IMR-90 (cell line): ENCODE measurements around the gene GAGE2A. TPM values are rescaled to one million over a fixed set of nuclear protein-coding genes. Genes with fewer than 3 reads are reported as not detected.
"Not testable (repeated sequence)": the region's sequence is repeated elsewhere in the genome, so short reads cannot be mapped to it uniquely, and the experiment has no call there.

ENCODE experiments used
- ATAC-seq: fragments of 200-7000 bp; cut with Tn5 transposase; 2 replicates; pipeline ENCODE4 v1.9.1; 2020; ENCODE audit warnings: low read depth, mild to moderate bottlenecking, moderate library complexity
- BruUV-seq: library from RNA; stranded (reverse); fragments of 400-500 nt; replicated peaks from 2 replicates; lab custom pipeline; 2021; lab: Mats Ljungman, UMichigan
- CTCF ChIA-PET: fragments of 300-600 bp; formaldehyde crosslinking; extraction: SDS; loops from one replicate; lab custom pipeline; 2021; ENCODE audit warnings: antibody characterized with exemption; lab: Yijun Ruan, JAX
- POLR2A ChIA-PET: fragments of 300-600 bp; sonication (Branson Sonifier 250); formaldehyde crosslinking; loops from one replicate; lab custom pipeline; 2022; ENCODE audit warnings: antibody characterized with exemption; ENCODE audit not compliant: unreplicated experiment; lab: Charles Lee
- DNase-seq: peaks from one replicate; pipeline ENCODE4 v3.0.0; 2013
- H2AFZ ChIP-seq: replicated peaks from 2 replicates; pipeline ENCODE3; 2013; ENCODE audit warnings: low read length, mild to moderate bottlenecking; ENCODE audit not compliant: poor library complexity
- H2AK5ac ChIP-seq: 2 replicates; pipeline ENCODE4 v1.6.1; 2013; ENCODE audit warnings: low read depth, low read length, inconsistent platforms
- H2AK9ac ChIP-seq: replicated peaks from 2 replicates; pipeline ENCODE3; 2013; ENCODE audit warnings: mild to moderate bottlenecking, low read depth, low read length, moderate library complexity; ENCODE audit not compliant: poor library complexity
- H2BK120ac ChIP-seq: 2 replicates; pipeline ENCODE4 v1.6.1; 2013; ENCODE audit warnings: low read depth, low read length, inconsistent platforms
- H2BK15ac ChIP-seq: 3 replicates; pipeline ENCODE4 v1.6.1; 2013; ENCODE audit warnings: low read depth, low read length, inconsistent platforms
- H2BK20ac ChIP-seq: 2 replicates; pipeline ENCODE4 v1.6.1; 2013; ENCODE audit warnings: low read depth, mild to moderate bottlenecking, inconsistent platforms, low read length, moderate library complexity
- H2BK5ac ChIP-seq: 2 replicates; pipeline ENCODE4 v1.6.1; 2013; ENCODE audit warnings: mild to moderate bottlenecking, low read depth, low read length, inconsistent platforms; ENCODE audit not compliant: poor library complexity, severe bottlenecking
- H3K14ac ChIP-seq: replicated peaks from 2 replicates; pipeline ENCODE4 v1.6.1; 2013; ENCODE audit warnings: low read depth, low read length, inconsistent platforms
- H3K18ac ChIP-seq: 2 replicates; pipeline ENCODE4 v1.6.1; 2013; ENCODE audit warnings: low read depth, low read length, control low read depth
- H3K23ac ChIP-seq: 2 replicates; pipeline ENCODE4 v1.6.1; 2013; ENCODE audit warnings: low read depth, low read length, inconsistent platforms
- H3K27ac ChIP-seq: 2 replicates; pipeline ENCODE4 v1.5.1; 2013; ENCODE audit warnings: mild to moderate bottlenecking, control low read depth, low read length; ENCODE audit not compliant: insufficient read depth
- H3K27me3 ChIP-seq: 2 replicates; pipeline ENCODE4 v1.6.1; 2013; ENCODE audit warnings: low read length; ENCODE audit not compliant: control insufficient read depth, insufficient read depth
- H3K36me3 ChIP-seq: 2 replicates; pipeline ENCODE4 v1.6.1; 2013; ENCODE audit warnings: low read length, mixed read lengths; ENCODE audit not compliant: control insufficient read depth, insufficient read depth
- H3K4ac ChIP-seq: 2 replicates; pipeline ENCODE4 v1.6.1; 2013; ENCODE audit warnings: low read depth, low read length, inconsistent platforms
- H3K4me1 ChIP-seq: 2 replicates; pipeline ENCODE4 v1.6.1; 2013; ENCODE audit warnings: low read length, mixed read lengths; ENCODE audit not compliant: control insufficient read depth, insufficient read depth
- H3K4me2 ChIP-seq: 2 replicates; pipeline ENCODE4 v1.6.1; 2013; ENCODE audit warnings: low read depth, mild to moderate bottlenecking, control low read depth, low read length, moderate library complexity
- H3K4me3 ChIP-seq: 2 replicates; pipeline ENCODE4 v1.5.1; 2013; ENCODE audit warnings: low read depth, mild to moderate bottlenecking, control low read depth, low read length, moderate library complexity; ENCODE audit not compliant: insufficient read depth
- H3K56ac ChIP-seq: 2 replicates; pipeline ENCODE4 v1.6.1; 2013; ENCODE audit warnings: low read length, inconsistent platforms; ENCODE audit not compliant: insufficient read depth; ENCODE audit errors: extremely low read depth
- H3K79me1 ChIP-seq, 2 experiments: 2 replicates each; pipeline ENCODE4 v1.6.1; 2013; ENCODE audit warnings: low read length in 2 of 2, inconsistent platforms in 1 of 2, low read depth in 1 of 2
- H3K9ac ChIP-seq: 2 replicates; pipeline ENCODE4 v1.6.1; 2013; ENCODE audit warnings: low read depth, low read length, control low read depth
- H3K9me1 ChIP-seq: 2 replicates; pipeline ENCODE4 v1.6.1; 2013; ENCODE audit warnings: low read length, inconsistent platforms; ENCODE audit not compliant: insufficient read depth
- H3K9me3 ChIP-seq: 2 replicates; pipeline ENCODE4 v1.6.1; 2013; ENCODE audit warnings: low read length; ENCODE audit not compliant: control insufficient read depth, insufficient read depth
- H4K20me1 ChIP-seq: 2 replicates; pipeline ENCODE4 v1.6.1; 2013; ENCODE audit warnings: low read length, inconsistent platforms; ENCODE audit not compliant: insufficient read depth
- H4K5ac ChIP-seq: 2 replicates; pipeline ENCODE4 v1.6.1; 2013; ENCODE audit warnings: mild to moderate bottlenecking, low read depth, low read length, control low read depth
- H4K8ac ChIP-seq, 2 experiments: 2 replicates each; pipeline ENCODE4 v1.6.1; 2013; ENCODE audit warnings: low read depth in 2 of 2, low read length in 2 of 2, control low read depth in 1 of 2, inconsistent platforms in 1 of 2
- H4K91ac ChIP-seq: 2 replicates; pipeline ENCODE4 v1.6.1; 2013; ENCODE audit warnings: low read depth, low read length, inconsistent platforms; ENCODE audit not compliant: insufficient read depth
- WGBS, 2 experiments: methylation state at CpG; one replicate each; pipeline versions ENCODE4 v1.1.5 to v1.1.7; 2013; ENCODE audit warnings: missing lambda C conversion rate in 2 of 2; ENCODE audit not compliant: insufficient read length in 1 of 2; ENCODE audit errors: extremely low coverage in 2 of 2; 5-methylcytosine and 5-hydroxymethylcytosine counted together
- dilution Hi-C: fragments of 300-500 bp; cut with HindIII; formaldehyde crosslinking; loops from one replicate; pipeline ENCODE4 v1.14.3; 2018; ENCODE audit warnings: low sequenced_read_pairs; ENCODE audit not compliant: unreplicated experiment
- in situ Hi-C: fragments of 300-500 bp; cut with MboI; formaldehyde crosslinking; loops from 3 replicates; pipeline ENCODE4 v1.14.3; 2019; ENCODE audit warnings: low sequenced_read_pairs, inconsistent platforms, mixed read lengths
- intact Hi-C: fragments of 100-400 bp; cut with micrococcal nuclease; formaldehyde crosslinking; loops from 2 replicates; pipeline ENCODE4 v1.10.0; 2022
- polyA plus RNA-seq, 3 experiments: library from polyadenylated mRNA; depleted of rRNA; stranded (reverse); fragments of >200 nt; gene quantifications; 2 replicates each; pipeline ENCODE4 v1.2.3, GENCODE V29; 2012; ENCODE audit warnings: low replicate concordance in 1 of 3
- total RNA-seq: library from RNA; depleted of rRNA; stranded (reverse); fragments of >200 nt; gene quantifications from 2 replicates; pipeline ENCODE4 v1.2.3, GENCODE V29; 2012

GAGE2A gene
- total and polyA plus RNA-seq, 2 of the 4 experiments (the other 2 are of a cell fraction) = not detected

- H3K27me3 ChIP-seq, H3K9me1 ChIP-seq, BruUV-seq, ATAC-seq, H3K4me3 ChIP-seq, H3K14ac ChIP-seq, H4K5ac ChIP-seq, H3K9ac ChIP-seq, H3K9me3 ChIP-seq, H3K36me3 ChIP-seq, H4K91ac ChIP-seq, H2AK5ac ChIP-seq, dilution Hi-C loops, H2BK15ac ChIP-seq, in situ Hi-C loops, DNase-seq, H3K18ac ChIP-seq, H3K4me2 ChIP-seq, H3K4ac ChIP-seq, POLR2A ChIA-PET, H3K27ac ChIP-seq, H2AFZ ChIP-seq, H2BK120ac ChIP-seq, H3K23ac ChIP-seq, H3K79me1 ChIP-seq, H2AK9ac ChIP-seq, H4K8ac ChIP-seq, H4K20me1 ChIP-seq, intact Hi-C loops, CTCF ChIA-PET, H2BK20ac ChIP-seq, H3K56ac ChIP-seq, H2BK5ac ChIP-seq, H3K4me1 ChIP-seq: not testable (repeated sequence)
- 75% methylated on average over 8 of the region's 37 CpGs; no CpG with 5 or more reads in 1 of the 2 experiments for WGBS, 2 experiments
These were observed 628 bp downstream of the GAGE2A start for GRCh38 chrX:49589769-49590478.

DNA sequence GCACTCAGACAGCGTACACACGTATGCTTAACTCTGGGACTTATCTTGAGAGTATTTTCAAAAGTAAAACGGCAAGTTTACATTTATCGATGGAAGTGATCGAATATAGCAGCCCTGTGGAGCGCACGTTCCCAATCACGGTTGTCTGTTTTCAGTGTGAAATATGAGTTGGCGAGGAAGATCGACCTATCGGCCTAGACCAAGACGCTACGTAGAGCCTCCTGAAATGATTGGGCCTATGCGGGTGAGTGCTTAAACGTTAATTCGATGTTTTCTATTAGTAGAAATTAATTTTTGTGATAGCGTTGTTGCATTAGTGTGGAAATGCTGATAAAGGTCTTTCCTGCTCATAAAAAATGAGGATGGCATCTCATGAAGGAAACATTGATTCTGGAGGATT, 1.2 kb downstream of the GAGE2A start:
- H3K23ac ChIP-seq, H4K20me1 ChIP-seq, H3K79me1 ChIP-seq, intact Hi-C loops, H3K14ac ChIP-seq, DNase-seq, H3K27ac ChIP-seq, H3K56ac ChIP-seq, H3K4me3 ChIP-seq, ATAC-seq, H3K4me2 ChIP-seq, CTCF ChIA-PET, H3K9me1 ChIP-seq, H3K4ac ChIP-seq, in situ Hi-C loops, H2BK15ac ChIP-seq, dilution Hi-C loops, POLR2A ChIA-PET, H3K9me3 ChIP-seq, H3K27me3 ChIP-seq, H3K18ac ChIP-seq, H2BK20ac ChIP-seq, H3K36me3 ChIP-seq, H2AFZ ChIP-seq, H3K4me1 ChIP-seq, H4K5ac ChIP-seq, H2BK120ac ChIP-seq, H4K91ac ChIP-seq, H2BK5ac ChIP-seq, H2AK9ac ChIP-seq, BruUV-seq, H4K8ac ChIP-seq, H2AK5ac ChIP-seq, H3K9ac ChIP-seq: not testable (repeated sequence)
- no CpG with 5 or more reads among the region's 17 CpGs for WGBS, 2 experiments
